Activated naive CD4-positive, alpha-beta T cell treated with anti-CD3 and anti-CD28 coated beads for 36 hours (primary cell): ENCODE measurements around the gene PTK7. TPM values are rescaled to one million over a fixed set of nuclear protein-coding genes. Genes with fewer than 3 reads are reported as not detected.
A peak's percentile ranks its signal among the peaks of the same experiment; 100 is the strongest.
"Not testable (repeated sequence)": the region's sequence is repeated elsewhere in the genome, so short reads cannot be mapped to it uniquely, and the experiment has no call there.

Source experiments
- CTCF ChIA-PET: fragments of 350-600 bp; sonication (Branson Sonifier 250); formaldehyde crosslinking; loops from one replicate; lab custom pipeline; 2021; ENCODE audit warnings: antibody characterized with exemption; lab: Charles Lee
- DNase-seq: peaks from one replicate; pipeline ENCODE4 v3.0.0-alpha.2; 2020
- H3K27ac Mint-ChIP-seq: one replicate; pipeline ENCODE4 v1.8.0; 2021; ENCODE audit warnings: mild to moderate bottlenecking, mixed read lengths
- H3K27me3 Mint-ChIP-seq: one replicate; pipeline ENCODE4 v1.8.0; 2021; ENCODE audit warnings: low read depth, mixed read lengths
- H3K36me3 Mint-ChIP-seq: one replicate; pipeline ENCODE4 v1.8.0; 2021; ENCODE audit warnings: low read depth, mixed read lengths
- H3K4me1 Mint-ChIP-seq: one replicate; pipeline ENCODE4 v1.8.0; 2021; ENCODE audit warnings: low read depth, mixed read lengths
- H3K4me3 Mint-ChIP-seq: one replicate; pipeline ENCODE4 v1.8.0; 2021; ENCODE audit warnings: mild to moderate bottlenecking, moderate library complexity, mixed read lengths
- H3K9me3 Mint-ChIP-seq: one replicate; pipeline ENCODE4 v1.8.0; 2021; ENCODE audit warnings: mixed read lengths
- intact Hi-C: fragments of 100-400 bp; cut with micrococcal nuclease; formaldehyde crosslinking; loops from one replicate; pipeline ENCODE4 v1.15.1; 2023
- total RNA-seq, 2 experiments: library from RNA; stranded (reverse); gene quantifications; one replicate each; pipeline ENCODE4 v1.2.3, GENCODE V29; 2021

Gene PTK7
- total RNA-seq, 2 experiments from 2014 or later = 2.0 to 2.2 TPM

GRCh38 chr6:43041475-43041874 lies 34.6 kb upstream of the PTK7 start:
- H3K27me3 Mint-ChIP-seq, CTCF ChIA-PET, DNase-seq, H3K4me1 Mint-ChIP-seq, H3K9me3 Mint-ChIP-seq, intact Hi-C loops, H3K27ac Mint-ChIP-seq, H3K4me3 Mint-ChIP-seq: not testable (repeated sequence)
- H3K36me3 Mint-ChIP-seq = peaks cover 34% of the 10 kb centered on the region

- no peaks in the 10 kb centered on the region for H3K9me3 Mint-ChIP-seq
- H3K36me3 Mint-ChIP-seq = peaks cover 32% of the 10 kb centered on the region
- no peak overlapping the region for H3K4me3 Mint-ChIP-seq
- H3K27me3 Mint-ChIP-seq = no peaks in the 10 kb centered on the region
- no peak for DNase-seq
- H3K27ac Mint-ChIP-seq = no peak overlapping the region
- H3K4me1 Mint-ChIP-seq = no peaks in the 10 kb centered on the region
- CTCF ChIA-PET = interaction anchor here (0.6 kb wide), 1 partner anchor 451 kb away, joined by 3 read pairs; no protein-coding TSS in a partner anchor
- intact Hi-C loops = no loop called here
Observed at GRCh38 chr6:43043310-43043709, 32.8 kb upstream of the PTK7 start.

- DNase-seq = no peak
- Mint-ChIP-seq H3K9me3 (no peaks in the 10 kb centered on the region), H3K27ac (no peak overlapping the region), H3K36me3 (peaks cover 37% of the 10 kb centered on the region), H3K4me3 (no peak overlapping the region), H3K4me1 (peaks cover under 1% of the 10 kb centered on the region), H3K27me3 (no peaks in the 10 kb centered on the region)
- intact Hi-C loops = no loop called here
- CTCF ChIA-PET = no interaction called here
Observed at GRCh38 chr6:43045371-43045930, 30.7 kb upstream of the PTK7 start.

GRCh38 chr6:43047998-43048397 lies 28.1 kb upstream of the PTK7 start:
- intact Hi-C loops = no loop called here

GRCh38 chr6:43050981-43051380 lies 25.1 kb upstream of the PTK7 start:
- Mint-ChIP-seq H3K36me3 (peaks cover 25% of the 10 kb centered on the region), H3K27ac (peak overlapping the region; percentile 37), H3K4me1 (peaks cover 26% of the 10 kb centered on the region), H3K9me3 (no peaks in the 10 kb centered on the region), H3K4me3 (no peak overlapping the region), H3K27me3 (no peaks in the 10 kb centered on the region)
- intact Hi-C loops = no loop called here
- DNase-seq = no peak
- CTCF ChIA-PET = no interaction called here

More at GRCh38 chr6:43047998-43048397, 28.1 kb upstream of the PTK7 start:
- Mint-ChIP-seq H3K27ac (no peak overlapping the region), H3K27me3 (no peaks in the 10 kb centered on the region), H3K36me3 (peaks cover 30% of the 10 kb centered on the region), H3K4me3 (no peak overlapping the region), H3K9me3 (no peaks in the 10 kb centered on the region), H3K4me1 (peaks cover 21% of the 10 kb centered on the region)
- no peak for DNase-seq
- CTCF ChIA-PET = interaction anchor here (0.7 kb wide), 1 partner anchor 365 kb away, joined by 3 read pairs; no protein-coding TSS in a partner anchor

- peaks cover 26% of the 10 kb centered on the region for H3K4me1 Mint-ChIP-seq
- peaks cover 30% of the 10 kb centered on the region for H3K36me3 Mint-ChIP-seq
- CTCF ChIA-PET = no interaction called here
- no peak for DNase-seq
- intact Hi-C loops = no loop called here
- no peaks in the 10 kb centered on the region for H3K27me3 Mint-ChIP-seq
- H3K4me3 Mint-ChIP-seq = peak overlapping the region; percentile 99
- H3K9me3 Mint-ChIP-seq = no peaks in the 10 kb centered on the region
- peak overlapping the region; percentile 90 for H3K27ac Mint-ChIP-seq
Observed at GRCh38 chr6:43052225-43052841, 23.8 kb upstream of the PTK7 start.

- CTCF ChIA-PET = interaction anchor here (1.5 to 2.9 kb wide), 2 partner anchors 39 to 91 kb away, joined by 3 to 17 read pairs; partner anchors contain the start of genes KLHDC3 and MEA1
- H3K36me3 Mint-ChIP-seq = peaks cover 33% of the 10 kb centered on the region
Observed at GRCh38 chr6:43052842-43053544, 23.1 kb upstream of the PTK7 start.

GRCh38 chr6:43053545-43054205 lies 22.4 kb upstream of the PTK7 start, which contains the start of gene CUL7:
Gene CUL7 (minus strand): TSS chr6:43053851. CDS start chr6:43052788, 1,063 bp downstream.
- DNase-seq = peak; percentile 96
- peak within 1 kb of the TSS; percentile 90 for H3K27ac Mint-ChIP-seq
- peaks cover 39% of the 10 kb centered on the region for H3K4me1 Mint-ChIP-seq
- H3K27me3 Mint-ChIP-seq = no peaks in the 10 kb centered on the region
- peaks cover 33% of the 10 kb centered on the region for H3K36me3 Mint-ChIP-seq
- H3K9me3 Mint-ChIP-seq = no peaks in the 10 kb centered on the region
- CTCF ChIA-PET = interaction anchor here (0.7 to 2.9 kb wide), 5 partner anchors 10 to 125 kb away, joined by 3 to 17 read pairs (median 3); partner anchors contain the start of genes CNPY3, KLHDC3 and MEA1
- intact Hi-C loops = loop anchor here (1.0 kb wide), 5 partner anchors 39 to 152 kb away; partner anchors contain the start of genes KLHDC3, PEX6 and SRF
- H3K4me3 Mint-ChIP-seq = peak within 1 kb of the TSS; percentile 99

More at GRCh38 chr6:43052842-43053544, 23.1 kb upstream of the PTK7 start:
- no peaks in the 10 kb centered on the region for H3K9me3 Mint-ChIP-seq
- H3K27ac Mint-ChIP-seq = peak overlapping the region; percentile 90
- H3K4me3 Mint-ChIP-seq = peak overlapping the region; percentile 99
- no peaks in the 10 kb centered on the region for H3K27me3 Mint-ChIP-seq
- peak; percentile 32 for DNase-seq
- peaks cover 32% of the 10 kb centered on the region for H3K4me1 Mint-ChIP-seq
- intact Hi-C loops = loop anchor here (1.0 kb wide), 5 partner anchors 39 to 152 kb away; partner anchors contain the start of genes KLHDC3, PEX6 and SRF

GRCh38 chr6:43054206-43054943 lies 21.7 kb upstream of the PTK7 start:
- Mint-ChIP-seq H3K27me3 (no peaks in the 10 kb centered on the region), H3K9me3 (no peaks in the 10 kb centered on the region), H3K4me1 (peaks cover 43% of the 10 kb centered on the region), H3K27ac (peak overlapping the region; percentile 90), H3K36me3 (peaks cover 30% of the 10 kb centered on the region), H3K4me3 (peak overlapping the region; percentile 99)
- no peak for DNase-seq
- intact Hi-C loops = no loop called here
- CTCF ChIA-PET = interaction anchor here (0.7 to 2.9 kb wide), 7 partner anchors 9 to 125 kb away, joined by 3 to 17 read pairs (median 3); partner anchors contain the start of genes CNPY3, KLHDC3 and MEA1

GRCh38 chr6:43055966-43056365 lies 20.1 kb upstream of the PTK7 start:
- Mint-ChIP-seq H3K9me3 (no peaks in the 10 kb centered on the region), H3K27ac (no peak overlapping the region), H3K27me3 (no peaks in the 10 kb centered on the region), H3K36me3 (peaks cover 20% of the 10 kb centered on the region), H3K4me1 (peaks cover 49% of the 10 kb centered on the region), H3K4me3 (no peak overlapping the region)
- no peak for DNase-seq
- CTCF ChIA-PET = interaction anchor here (1.0 to 1.3 kb wide), 2 partner anchors 83 to 154 kb away, joined by 3 read pairs; no protein-coding TSS in a partner anchor
- intact Hi-C loops = loop anchor here (5.0 kb wide), 2 partner anchors 274 to 571 kb away; partner anchors contain the start of genes BICRAL and GTPBP2

GRCh38 chr6:43058531-43058930 lies 17.6 kb upstream of the PTK7 start:
- DNase-seq = no peak
- CTCF ChIA-PET = interaction anchor here (0.6 to 2.3 kb wide), 2 partner anchors 85 to 596 kb away, joined by 4 to 8 read pairs; no protein-coding TSS in a partner anchor
- Mint-ChIP-seq H3K4me3 (peak overlapping the region; percentile 86), H3K9me3 (no peaks in the 10 kb centered on the region), H3K36me3 (peaks cover 22% of the 10 kb centered on the region), H3K4me1 (peaks cover 33% of the 10 kb centered on the region), H3K27me3 (no peaks in the 10 kb centered on the region), H3K27ac (peak overlapping the region; percentile 93)
- intact Hi-C loops = loop anchor here (2.0 to 5.0 kb wide), 3 partner anchors 158 to 569 kb away; partner anchors contain the start of genes BICRAL and GTPBP2
